ENCODE data around the gene PAK1. TPM values are rescaled to one million over a fixed set of nuclear protein-coding genes. Genes with fewer than 3 reads are reported as not detected.
A peak's percentile ranks its signal among the peaks of the same experiment; 100 is the strongest.

Gene PAK1
- 18.7 and 60.1 TPM in 2 replicates for total RNA-seq (2014; rRNA removed; shearing (Covaris generic); ENCODE audit: low replicate concordance)

GRCh38 chr11:77473801-77474683, at the start of gene PAK1:
Gene PAK1, minus strand, starts transcription at chr11:77474094. Its CDS starts 81,574 bp downstream, at chr11:77392520.
- peak within 1 kb of the TSS; percentile 47 for H3K4me3 ChIP-seq (ENCODE audit: low read length)
- H4K20me1 ChIP-seq (ENCODE audit: insufficient read depth, low read depth, low read length) = no peaks in the 10 kb centered on the region
- H3K4me1 ChIP-seq (ENCODE audit: low read length) = 0 out of 2 replicates have a peak, but pooled peaks cover 2% of the 10 kb centered on the region
- no peaks in the 10 kb centered on the region for H3K79me2 ChIP-seq (ENCODE audit: low read length)
- H3K9me3 ChIP-seq (ENCODE audit: low read length) = no peaks in the 10 kb centered on the region
- peak within 1 kb of the TSS; percentile 36 for H2AFZ ChIP-seq (ENCODE audit: low read length)
- peak within 1 kb of the TSS; percentile 56 for H3K4me2 ChIP-seq (ENCODE audit: low read depth, low read length, poor library complexity, severe bottlenecking)
- no peak within 1 kb of the TSS for H3K27ac ChIP-seq (ENCODE audit: low read length)
- DNase-seq = peak; percentile 90
- H3K27me3 ChIP-seq (ENCODE audit: low read length) = no peaks in the 10 kb centered on the region
- peak within 1 kb of the TSS; percentile 42 for H3K9ac ChIP-seq (ENCODE audit: low read length)
- no peaks in the 10 kb centered on the region for H3K9me2 ChIP-seq (replicated peaks; ENCODE audit: insufficient read depth, low read length)
- no peaks in the 10 kb centered on the region for H3K36me3 ChIP-seq (ENCODE audit: insufficient read depth, low read length)

GRCh38 chr11:77522215-77522614, 48.3 kb upstream of the PAK1 start:
- Histone ChIP-seq H3K4me2 (ENCODE audit: low read depth, low read length, poor library complexity, severe bottlenecking) (no peak overlapping the region), H3K27me3 (ENCODE audit: low read length) (no peaks in the 10 kb centered on the region), H3K36me3 (ENCODE audit: insufficient read depth, low read length) (no peaks in the 10 kb centered on the region), H4K20me1 (ENCODE audit: insufficient read depth, low read depth, low read length) (no peaks in the 10 kb centered on the region), H2AFZ (ENCODE audit: low read length) (no peak overlapping the region), H3K27ac (ENCODE audit: low read length) (no peak overlapping the region), H3K4me3 (ENCODE audit: low read length) (no peak overlapping the region), H3K9me2 (replicated peaks; ENCODE audit: insufficient read depth, low read length) (no peaks in the 10 kb centered on the region), H3K9me3 (ENCODE audit: low read length) (no peaks in the 10 kb centered on the region), H3K9ac (ENCODE audit: low read length) (no peak overlapping the region), H3K79me2 (ENCODE audit: low read length) (no peaks in the 10 kb centered on the region), H3K4me1 (ENCODE audit: low read length) (peaks cover 9% of the 10 kb centered on the region)
- no peak for DNase-seq

- DNase-seq = no peak
- Histone ChIP-seq H3K4me3 (ENCODE audit: low read length) (no peak overlapping the region), H3K9ac (ENCODE audit: low read length) (no peak overlapping the region), H2AFZ (ENCODE audit: low read length) (no peak overlapping the region), H3K27me3 (ENCODE audit: low read length) (no peaks in the 10 kb centered on the region), H3K4me2 (ENCODE audit: low read depth, low read length, poor library complexity, severe bottlenecking) (no peak overlapping the region), H3K79me2 (ENCODE audit: low read length) (no peaks in the 10 kb centered on the region), H3K9me2 (replicated peaks; ENCODE audit: insufficient read depth, low read length) (no peaks in the 10 kb centered on the region), H3K27ac (ENCODE audit: low read length) (no peak overlapping the region), H3K36me3 (ENCODE audit: insufficient read depth, low read length) (no peaks in the 10 kb centered on the region), H4K20me1 (ENCODE audit: insufficient read depth, low read depth, low read length) (no peaks in the 10 kb centered on the region), H3K9me3 (ENCODE audit: low read length) (no peaks in the 10 kb centered on the region), H3K4me1 (ENCODE audit: low read length) (no peaks in the 10 kb centered on the region)
Observed at GRCh38 chr11:77519847-77520246, 46.0 kb upstream of the PAK1 start.

- Histone ChIP-seq H3K4me1 (ENCODE audit: low read length) (no peaks in the 10 kb centered on the region), H3K4me2 (ENCODE audit: low read depth, low read length, poor library complexity, severe bottlenecking) (no peak overlapping the region), H3K27ac (ENCODE audit: low read length) (no peak overlapping the region), H3K4me3 (ENCODE audit: low read length) (no peak overlapping the region), H4K20me1 (ENCODE audit: insufficient read depth, low read depth, low read length) (no peaks in the 10 kb centered on the region), H3K9me3 (ENCODE audit: low read length) (no peaks in the 10 kb centered on the region), H3K27me3 (ENCODE audit: low read length) (no peaks in the 10 kb centered on the region), H3K36me3 (ENCODE audit: insufficient read depth, low read length) (no peaks in the 10 kb centered on the region), H3K9me2 (replicated peaks; ENCODE audit: insufficient read depth, low read length) (no peaks in the 10 kb centered on the region), H3K79me2 (ENCODE audit: low read length) (no peaks in the 10 kb centered on the region), H2AFZ (ENCODE audit: low read length) (no peak overlapping the region), H3K9ac (ENCODE audit: low read length) (no peak overlapping the region)
- no peak for DNase-seq
Observed at GRCh38 chr11:77518471-77518870, 44.6 kb upstream of the PAK1 start.

GRCh38 chr11:77517753-77518152, 43.9 kb upstream of the PAK1 start:
- H3K4me2 ChIP-seq (ENCODE audit: low read depth, low read length, poor library complexity, severe bottlenecking) = no peak overlapping the region
- no peak overlapping the region for H3K4me3 ChIP-seq (ENCODE audit: low read length)
- H3K79me2 ChIP-seq (ENCODE audit: low read length) = no peaks in the 10 kb centered on the region
- no peaks in the 10 kb centered on the region for H3K9me2 ChIP-seq (replicated peaks; ENCODE audit: insufficient read depth, low read length)
- H3K4me1 ChIP-seq (ENCODE audit: low read length) = no peaks in the 10 kb centered on the region
- no peaks in the 10 kb centered on the region for H3K36me3 ChIP-seq (ENCODE audit: insufficient read depth, low read length)
- DNase-seq = no peak
- no peaks in the 10 kb centered on the region for H4K20me1 ChIP-seq (ENCODE audit: insufficient read depth, low read depth, low read length)
- no peak overlapping the region for H3K9ac ChIP-seq (ENCODE audit: low read length)
- no peak overlapping the region for H3K27ac ChIP-seq (ENCODE audit: low read length)
- no peak overlapping the region for H2AFZ ChIP-seq (ENCODE audit: low read length)
- no peaks in the 10 kb centered on the region for H3K9me3 ChIP-seq (ENCODE audit: low read length)
- H3K27me3 ChIP-seq (ENCODE audit: low read length) = no peaks in the 10 kb centered on the region

- no peak overlapping the region for H3K9ac ChIP-seq (ENCODE audit: low read length)
- H3K9me3 ChIP-seq (ENCODE audit: low read length) = no peaks in the 10 kb centered on the region
- no peaks in the 10 kb centered on the region for H3K79me2 ChIP-seq (ENCODE audit: low read length)
- no peaks in the 10 kb centered on the region for H3K27me3 ChIP-seq (ENCODE audit: low read length)
- H3K36me3 ChIP-seq (ENCODE audit: insufficient read depth, low read length) = no peaks in the 10 kb centered on the region
- H3K4me2 ChIP-seq (ENCODE audit: low read depth, low read length, poor library complexity, severe bottlenecking) = no peak overlapping the region
- no peak overlapping the region for H3K27ac ChIP-seq (ENCODE audit: low read length)
- H3K4me3 ChIP-seq (ENCODE audit: low read length) = no peak overlapping the region
- DNase-seq = no peak
- no peaks in the 10 kb centered on the region for H4K20me1 ChIP-seq (ENCODE audit: insufficient read depth, low read depth, low read length)
- no peak overlapping the region for H2AFZ ChIP-seq (ENCODE audit: low read length)
- H3K9me2 ChIP-seq (replicated peaks; ENCODE audit: insufficient read depth, low read length) = no peaks in the 10 kb centered on the region
- H3K4me1 ChIP-seq (ENCODE audit: low read length) = no peaks in the 10 kb centered on the region
Observed at GRCh38 chr11:77517226-77517625, 43.3 kb upstream of the PAK1 start.

GRCh38 chr11:77515483-77515882, 41.6 kb upstream of the PAK1 start:
- Histone ChIP-seq H3K9ac (ENCODE audit: low read length) (no peak overlapping the region), H3K79me2 (ENCODE audit: low read length) (no peaks in the 10 kb centered on the region), H3K27ac (ENCODE audit: low read length) (no peak overlapping the region), H3K4me3 (ENCODE audit: low read length) (no peak overlapping the region), H3K9me2 (replicated peaks; ENCODE audit: insufficient read depth, low read length) (no peaks in the 10 kb centered on the region), H3K27me3 (ENCODE audit: low read length) (no peaks in the 10 kb centered on the region), H4K20me1 (ENCODE audit: insufficient read depth, low read depth, low read length) (no peaks in the 10 kb centered on the region), H3K4me2 (ENCODE audit: low read depth, low read length, poor library complexity, severe bottlenecking) (no peak overlapping the region), H3K36me3 (ENCODE audit: insufficient read depth, low read length) (no peaks in the 10 kb centered on the region), H3K9me3 (ENCODE audit: low read length) (no peaks in the 10 kb centered on the region), H2AFZ (ENCODE audit: low read length) (no peak overlapping the region), H3K4me1 (ENCODE audit: low read length) (no peaks in the 10 kb centered on the region)
- no peak for DNase-seq

- Histone ChIP-seq H3K9me3 (ENCODE audit: low read length) (no peaks in the 10 kb centered on the region), H3K9ac (ENCODE audit: low read length) (no peak overlapping the region), H3K79me2 (ENCODE audit: low read length) (no peaks in the 10 kb centered on the region), H3K4me3 (ENCODE audit: low read length) (no peak overlapping the region), H3K27ac (ENCODE audit: low read length) (no peak overlapping the region), H3K36me3 (ENCODE audit: insufficient read depth, low read length) (no peaks in the 10 kb centered on the region), H3K4me2 (ENCODE audit: low read depth, low read length, poor library complexity, severe bottlenecking) (no peak overlapping the region), H3K9me2 (replicated peaks; ENCODE audit: insufficient read depth, low read length) (no peaks in the 10 kb centered on the region), H2AFZ (ENCODE audit: low read length) (no peak overlapping the region), H3K27me3 (ENCODE audit: low read length) (no peaks in the 10 kb centered on the region), H3K4me1 (ENCODE audit: low read length) (no peaks in the 10 kb centered on the region), H4K20me1 (ENCODE audit: insufficient read depth, low read depth, low read length) (no peaks in the 10 kb centered on the region)
- DNase-seq = no peak
Observed at GRCh38 chr11:77515063-77515462, 41.2 kb upstream of the PAK1 start.

All from Karpas-422 (cell line).